Cardiac fibroblast (primary cell): ENCODE results near the gene SNAI1.
"Not testable (repeated sequence)": the region's sequence is repeated elsewhere in the genome, so short reads cannot be mapped to it uniquely, and the experiment has no call there.

Source experiments
- DNase-seq, 2 donors: peaks; one replicate each; pipeline versions ENCODE4 v3.0.0 to v3.0.0-alpha.2; 2010; ENCODE audit warnings: low read depth in 2 of 2
- H3K4me3 ChIP-seq, 2 donors: replicated peaks in 1 of 2; 1 replicate in 1 of 2; 2 replicates in 1 of 2; pipeline ENCODE4 v1.5.1; 2011; ENCODE audit warnings: low read depth in 2 of 2, low read length in 2 of 2, mild to moderate bottlenecking in 2 of 2, moderate library complexity in 1 of 2
- TF ChIP-seq, protein P1 (sequence below): IDR thresholded peaks from one replicate; pipeline ENCODE4 v1.5.1; 2011; ENCODE audit warnings: low read depth, mild to moderate bottlenecking, low read length, inconsistent platforms

Gene SNAI1

DNA sequence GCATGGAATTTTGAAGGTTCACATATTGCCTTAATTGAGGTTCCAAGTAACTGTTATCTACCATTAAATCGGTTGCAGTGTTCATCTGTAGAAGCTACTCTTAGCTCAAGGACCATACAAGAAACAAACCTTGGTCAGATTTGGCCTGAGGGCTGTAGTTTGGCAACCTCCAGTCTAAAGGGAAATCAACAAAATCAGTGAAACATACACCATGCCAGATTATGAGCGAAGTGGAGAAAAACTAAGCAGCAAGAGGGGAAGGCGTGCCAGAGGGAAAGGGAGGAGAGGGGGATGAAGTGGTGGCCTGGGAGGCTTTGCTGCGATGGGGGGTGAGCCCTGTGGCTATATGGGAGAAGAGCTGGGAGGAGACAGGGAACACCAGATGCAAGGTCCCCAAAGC, 8.8 kb upstream of the SNAI1 start:
- no peak overlapping the region for H3K4me3 ChIP-seq
- no peak for DNase-seq
- TF ChIP-seq, protein P1, sequence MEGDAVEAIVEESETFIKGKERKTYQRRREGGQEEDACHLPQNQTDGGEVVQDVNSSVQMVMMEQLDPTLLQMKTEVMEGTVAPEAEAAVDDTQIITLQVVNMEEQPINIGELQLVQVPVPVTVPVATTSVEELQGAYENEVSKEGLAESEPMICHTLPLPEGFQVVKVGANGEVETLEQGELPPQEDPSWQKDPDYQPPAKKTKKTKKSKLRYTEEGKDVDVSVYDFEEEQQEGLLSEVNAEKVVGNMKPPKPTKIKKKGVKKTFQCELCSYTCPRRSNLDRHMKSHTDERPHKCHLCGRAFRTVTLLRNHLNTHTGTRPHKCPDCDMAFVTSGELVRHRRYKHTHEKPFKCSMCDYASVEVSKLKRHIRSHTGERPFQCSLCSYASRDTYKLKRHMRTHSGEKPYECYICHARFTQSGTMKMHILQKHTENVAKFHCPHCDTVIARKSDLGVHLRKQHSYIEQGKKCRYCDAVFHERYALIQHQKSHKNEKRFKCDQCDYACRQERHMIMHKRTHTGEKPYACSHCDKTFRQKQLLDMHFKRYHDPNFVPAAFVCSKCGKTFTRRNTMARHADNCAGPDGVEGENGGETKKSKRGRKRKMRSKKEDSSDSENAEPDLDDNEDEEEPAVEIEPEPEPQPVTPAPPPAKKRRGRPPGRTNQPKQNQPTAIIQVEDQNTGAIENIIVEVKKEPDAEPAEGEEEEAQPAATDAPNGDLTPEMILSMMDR: no peak

- TF ChIP-seq, protein P1: no peak
- DNase-seq: peak in 1 of 2 donors; percentile 62
These were observed 6.2 kb upstream of the SNAI1 start for GRCh38 chr20:49976542-49976941.

GRCh38 chr20:49977740-49978139, 5.0 kb upstream of the SNAI1 start:
- not testable (repeated sequence) for DNase-seq, H3K4me3 ChIP-seq

More at GRCh38 chr20:49976542-49976941, 6.2 kb upstream of the SNAI1 start:
- no peak overlapping the region for H3K4me3 ChIP-seq

DNA sequence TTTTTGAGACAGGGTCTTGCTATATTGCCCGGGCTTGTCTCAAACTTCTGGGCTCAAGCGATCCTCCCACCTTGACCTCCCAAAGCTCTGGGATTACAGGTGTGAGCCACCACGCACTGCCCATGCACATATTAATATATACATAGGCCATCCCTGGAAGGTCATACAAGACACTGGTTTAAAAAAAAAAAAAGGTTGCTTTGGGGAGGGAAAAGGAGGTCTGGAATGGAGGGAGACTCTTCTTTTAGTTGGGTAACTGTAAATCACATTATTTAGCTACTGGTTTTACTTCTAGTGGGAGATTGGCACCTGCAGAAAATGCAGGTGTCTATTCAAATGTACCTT, 4.1 kb upstream of the SNAI1 start:
- no peak for DNase-seq
- TF ChIP-seq, protein P1: no peak
- no peak overlapping the region for H3K4me3 ChIP-seq

GRCh38 chr20:49979030-49979832, 3.5 kb upstream of the SNAI1 start:
- H3K4me3 ChIP-seq: peak overlapping the region; percentile 21 to 26
- TF ChIP-seq, protein P1: peak; percentile 83
- peak in 1 of 2 donors; percentile 39 for DNase-seq

DNA sequence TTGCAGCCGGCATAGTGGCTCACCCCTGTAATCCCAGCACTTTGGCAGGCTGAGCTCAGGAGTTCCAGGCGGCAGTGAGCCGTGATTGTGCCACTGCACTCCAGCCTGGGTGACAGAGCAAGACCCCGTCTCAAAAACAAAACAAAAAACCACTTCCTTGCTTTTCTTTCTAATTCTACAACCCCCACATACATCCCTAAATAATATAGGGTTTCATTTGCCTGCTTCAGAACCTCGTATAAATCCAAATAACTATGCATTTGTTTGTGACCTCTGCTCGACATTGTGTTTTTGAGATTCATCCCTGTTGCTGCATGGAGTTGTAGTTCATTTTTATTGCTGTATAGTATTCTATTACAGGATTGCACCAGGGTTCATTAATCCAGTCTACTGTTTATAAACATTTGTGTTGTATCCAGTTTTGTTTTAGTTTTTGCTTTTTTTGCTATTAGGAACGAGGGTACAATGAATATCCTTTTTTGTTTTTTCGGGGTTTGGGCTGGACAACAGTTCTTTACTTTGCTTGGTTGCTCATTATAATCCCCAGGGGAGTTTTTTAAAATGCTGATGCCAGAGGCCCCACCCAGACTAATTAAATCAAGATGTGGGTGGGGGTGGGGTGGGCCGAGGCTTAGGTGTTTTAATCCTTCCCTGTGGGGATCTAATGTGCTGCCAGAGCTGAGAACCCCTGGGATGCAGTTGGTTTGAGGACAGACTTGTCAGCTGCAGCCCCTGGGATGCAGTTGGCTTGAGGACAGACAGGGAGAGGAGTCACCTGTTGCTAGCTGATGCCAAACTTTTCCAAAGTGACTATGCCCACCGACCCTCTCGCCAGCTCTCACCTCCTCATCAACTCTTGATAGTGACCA, 2.4 kb upstream of the SNAI1 start:
- H3K4me3 ChIP-seq: no peak overlapping the region
- DNase-seq: no peak
- TF ChIP-seq, protein P1: no peak
